Neural cell (in vitro differentiated cells): Measurements from ENCODE around the gene M1AP. TPM values are rescaled to one million over a fixed set of nuclear protein-coding genes. Genes with fewer than 3 reads are reported as not detected.

ENCODE experiments used
- H2AFZ ChIP-seq: fragments of 200-600, 300-800 bp; sonication (generic), shearing (Covaris generic); 2 replicates; pipeline ENCODE4 v1.6.0; 2014; ENCODE audit warnings: low read depth, mild to moderate bottlenecking, antibody characterized with exemption, low read length, moderate library complexity
- H3F3A ChIP-seq: fragments of 200-600 bp; shearing (Covaris generic); 2 replicates; pipeline ENCODE4 v1.6.1; 2016; ENCODE audit warnings: mild to moderate bottlenecking, moderate library complexity, mixed read lengths, antibody characterized with exemption, low read length; ENCODE audit not compliant: insufficient read depth, poor library complexity, severe bottlenecking
- H3K27ac ChIP-seq: fragments of 200-600, 300-800 bp; sonication (generic), shearing (Covaris generic); 2 replicates; pipeline ENCODE4 v1.5.1; 2014; ENCODE audit warnings: mild to moderate bottlenecking, low read length, moderate library complexity
- H3K27me3 ChIP-seq: fragments of 300-800, 200-600 bp; sonication (generic), shearing (Covaris generic); 2 replicates; pipeline ENCODE4 v1.6.0; 2014; ENCODE audit warnings: mild to moderate bottlenecking, low read depth, low read length, moderate library complexity; ENCODE audit not compliant: insufficient read depth
- H3K36me3 ChIP-seq: fragments of 300-800, 200-600 bp; sonication (generic), shearing (Covaris generic); 2 replicates; pipeline ENCODE4 v1.5.1; 2014; ENCODE audit warnings: mild to moderate bottlenecking, antibody characterized with exemption, low read length, moderate library complexity; ENCODE audit not compliant: insufficient read depth
- H3K4me2 ChIP-seq: fragments of 300-800, 200-600 bp; sonication (generic), shearing (Covaris generic); 2 replicates; pipeline ENCODE4 v1.6.0; 2014; ENCODE audit warnings: mild to moderate bottlenecking, low read length
- H3K4me3 ChIP-seq: fragments of 300-800, 200-600 bp; sonication (generic), shearing (Covaris generic); 2 replicates; pipeline ENCODE4 v1.5.1; 2014; ENCODE audit warnings: mild to moderate bottlenecking, low read length, moderate library complexity
- H3K79me2 ChIP-seq: fragments of 200-600 bp; shearing (Covaris generic); replicated peaks from 2 replicates; pipeline ENCODE4 v1.6.0; 2014; ENCODE audit warnings: mild to moderate bottlenecking, low read length, moderate library complexity; ENCODE audit not compliant: insufficient read depth
- H3K9ac ChIP-seq: fragments of 300-800, 200-600 bp; sonication (generic), shearing (Covaris generic); 2 replicates; pipeline ENCODE4 v1.6.1; 2016; ENCODE audit warnings: mild to moderate bottlenecking, low read length, mixed read lengths
- H3K9me2 ChIP-seq: fragments of 200-600 bp; shearing (Covaris generic); 2 replicates; pipeline ENCODE4 v1.6.1; 2016; ENCODE audit warnings: mild to moderate bottlenecking, low read length, mixed read lengths; ENCODE audit not compliant: insufficient read depth
- H3K9me3 ChIP-seq: fragments of 200-600, 300-800 bp; sonication (generic), shearing (Covaris generic); 2 replicates; pipeline ENCODE4 v1.6.1; 2016; ENCODE audit warnings: mild to moderate bottlenecking, mixed run types, low read length, moderate library complexity, mixed read lengths
- H4K20me1 ChIP-seq: fragments of 200-600 bp; shearing (Covaris generic); 2 replicates; pipeline ENCODE4 v1.6.1; 2016; ENCODE audit warnings: mild to moderate bottlenecking, mixed run types; ENCODE audit not compliant: insufficient read depth
- CTCF ChIP-seq: fragments of 450-650 bp; IDR thresholded peaks from 2 replicates; pipeline ENCODE4 v1.5.1; 2014; ENCODE audit warnings: antibody characterized with exemption, mild to moderate bottlenecking, moderate library complexity; ENCODE audit not compliant: poor library complexity, severe bottlenecking
- EP300 ChIP-seq: fragments of 450-650 bp; conservative IDR thresholded peaks from 2 replicates; pipeline ENCODE4 v1.6.1; 2014; ENCODE audit warnings: antibody characterized with exemption, mild to moderate bottlenecking, moderate library complexity; ENCODE audit not compliant: poor library complexity, severe bottlenecking
- EZH2 ChIP-seq: fragments of 200-600, 300-800 bp; shearing (Covaris generic), sonication (generic); IDR thresholded peaks from 2 replicates; pipeline ENCODE4 v1.6.1; 2014; ENCODE audit warnings: antibody characterized with exemption, low read length, borderline replicate concordance, mild to moderate bottlenecking; ENCODE audit not compliant: insufficient read depth, poor library complexity, severe bottlenecking
- MXI1 ChIP-seq: fragments of 450-650 bp; conservative IDR thresholded peaks from 2 replicates; pipeline ENCODE4 v1.6.1; 2014; ENCODE audit warnings: antibody characterized with exemption, mild to moderate bottlenecking; ENCODE audit not compliant: poor library complexity, severe bottlenecking
- POLR2AphosphoS5 ChIP-seq: IDR thresholded peaks from 2 replicates; pipeline ENCODE4 v1.6.1; 2012
- RAD21 ChIP-seq: fragments of 450-650 bp; conservative IDR thresholded peaks from 2 replicates; pipeline ENCODE4 v1.6.1; 2014; ENCODE audit warnings: antibody characterized with exemption, mild to moderate bottlenecking, moderate library complexity
- REST ChIP-seq: IDR thresholded peaks from 2 replicates; pipeline ENCODE4 v1.6.1; 2012; ENCODE audit warnings: borderline replicate concordance
- SMC3 ChIP-seq: fragments of 450-650 bp; conservative IDR thresholded peaks from 2 replicates; pipeline ENCODE4 v1.6.1; 2014; ENCODE audit warnings: antibody characterized with exemption, mild to moderate bottlenecking, moderate library complexity; ENCODE audit not compliant: poor library complexity
- TAF1 ChIP-seq: IDR thresholded peaks from 2 replicates; pipeline ENCODE4 v1.6.1; 2012; ENCODE audit warnings: low read depth
- polyA plus RNA-seq: library from polyadenylated mRNA; depleted of rRNA; stranded (reverse); fragments of >200 nt; gene quantifications from 2 replicates; pipeline ENCODE4 v1.2.3, GENCODE V29; 2014

Gene M1AP
- polyA plus RNA-seq, 1 donor from 2014 or later: not detected

GRCh38 chr2:74551530-74551929 lies 96.6 kb downstream of the M1AP start:
- TF ChIP-seq POLR2AphosphoS5 (no peak), EZH2 (no peak), SMC3 (no peak), CTCF (no peak), REST (no peak), RAD21 (no peak), MXI1 (no peak), TAF1 (no peak), EP300 (no peak)
- Histone ChIP-seq H3K4me2 (no peak overlapping the region), H4K20me1 (no peaks in the 10 kb centered on the region), H3K27ac (no peak overlapping the region), H3K9ac (no peak overlapping the region), H3K9me2 (no peaks in the 10 kb centered on the region), H3F3A (no peaks in the 10 kb centered on the region), H3K9me3 (no peaks in the 10 kb centered on the region), H3K36me3 (no peaks in the 10 kb centered on the region), H2AFZ (no peak overlapping the region), H3K4me3 (no peak overlapping the region), H3K79me2 (no peaks in the 10 kb centered on the region), H3K27me3 (peaks cover 52% of the 10 kb centered on the region)

GRCh38 chr2:74550231-74550630 lies 97.9 kb downstream of the M1AP start:
- Histone ChIP-seq H4K20me1 (no peaks in the 10 kb centered on the region), H3F3A (no peaks in the 10 kb centered on the region), H3K4me3 (no peak overlapping the region), H3K9me3 (no peaks in the 10 kb centered on the region), H3K4me2 (no peak overlapping the region), H3K36me3 (no peaks in the 10 kb centered on the region), H2AFZ (no peak overlapping the region), H3K9ac (no peak overlapping the region), H3K27ac (no peak overlapping the region), H3K27me3 (peaks cover 47% of the 10 kb centered on the region), H3K9me2 (no peaks in the 10 kb centered on the region), H3K79me2 (no peaks in the 10 kb centered on the region)
- no peak for TF ChIP-seq RAD21
